Nephron (organoid): Measurements from ENCODE around the gene SPATA31A3.
"Not testable (repeated sequence)": the region's sequence is repeated elsewhere in the genome, so short reads cannot be mapped to it uniquely, and the experiment has no call there.

Experiments
- H3K27ac Mint-ChIP-seq, 3 experiments: 2 replicates each; pipeline ENCODE4 v1.8.0; 2020; ENCODE audit warnings: mixed read lengths in 3 of 3, mild to moderate bottlenecking in 2 of 3, moderate library complexity in 1 of 3
- H3K27me3 Mint-ChIP-seq: 2 replicates; pipeline ENCODE4 v1.8.0; 2021; ENCODE audit warnings: low read depth, mild to moderate bottlenecking, moderate library complexity, mixed read lengths
- H3K36me3 Mint-ChIP-seq: 2 replicates; pipeline ENCODE4 v1.8.0; 2020; ENCODE audit warnings: low read depth, mixed read lengths
- H3K4me1 Mint-ChIP-seq: 2 replicates; pipeline ENCODE4 v1.8.0; 2020; ENCODE audit warnings: mixed read lengths
- H3K4me3 Mint-ChIP-seq, 3 experiments: 2 replicates each; pipeline ENCODE4 v1.8.0; 2020; ENCODE audit warnings: mild to moderate bottlenecking in 3 of 3, mixed read lengths in 3 of 3, moderate library complexity in 2 of 3
- H3K9me3 Mint-ChIP-seq: 2 replicates; pipeline ENCODE4 v1.8.0; 2020; ENCODE audit warnings: mixed read lengths

SPATA31A3 gene

DNA sequence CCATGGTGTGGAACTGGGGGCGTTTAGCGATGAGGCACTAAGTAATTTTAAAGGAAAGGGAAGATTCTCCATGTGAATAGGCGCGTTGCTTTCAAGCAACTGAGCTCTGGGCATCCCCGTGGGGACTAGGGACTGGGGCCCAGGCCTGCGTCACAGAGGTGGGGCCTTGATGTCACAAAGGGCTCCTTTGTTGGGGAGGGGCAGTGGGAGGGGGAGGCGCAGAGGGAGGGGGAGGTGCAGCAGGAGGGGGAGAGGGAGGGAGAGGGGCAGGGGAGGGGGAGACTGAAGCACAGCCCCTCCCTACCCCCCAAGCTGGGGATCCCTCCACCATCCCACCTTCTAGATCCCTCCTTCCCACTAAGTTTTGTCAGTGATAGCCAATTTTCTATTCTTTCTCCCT lies at the start of gene SPATA31A3:
Gene SPATA31A3 (minus strand): TSS at position 101 of the 400 bp plus-strand sequence. CDS start 29 bp downstream, at position 72.
- H3K4me1 Mint-ChIP-seq, H3K9me3 Mint-ChIP-seq, H3K36me3 Mint-ChIP-seq, H3K4me3 Mint-ChIP-seq, H3K27me3 Mint-ChIP-seq, H3K27ac Mint-ChIP-seq: not testable (repeated sequence)

DNA sequence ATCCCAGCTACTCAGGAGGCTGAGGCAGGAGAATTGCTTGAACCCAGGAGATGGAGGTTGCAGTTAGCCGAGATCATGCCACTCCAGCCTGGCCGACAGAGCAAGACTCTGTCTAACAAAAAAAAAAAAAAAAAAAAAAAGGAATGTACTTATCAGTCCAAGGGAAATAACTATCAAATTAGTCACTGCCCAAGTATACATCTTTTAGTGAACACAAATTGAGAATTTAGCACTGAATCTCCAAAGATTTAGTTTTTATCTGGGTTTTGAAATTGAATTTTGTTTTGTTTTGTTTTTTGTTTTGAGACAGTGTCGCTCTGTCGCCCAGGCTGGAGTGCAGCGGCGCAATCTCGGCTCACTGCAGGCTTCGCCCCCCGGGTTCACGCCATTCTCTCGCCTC lies 39.8 kb downstream of the SPATA31A3 start:
- not testable (repeated sequence) for H3K9me3 Mint-ChIP-seq, H3K27me3 Mint-ChIP-seq, H3K36me3 Mint-ChIP-seq, H3K27ac Mint-ChIP-seq, H3K4me1 Mint-ChIP-seq, H3K4me3 Mint-ChIP-seq

DNA sequence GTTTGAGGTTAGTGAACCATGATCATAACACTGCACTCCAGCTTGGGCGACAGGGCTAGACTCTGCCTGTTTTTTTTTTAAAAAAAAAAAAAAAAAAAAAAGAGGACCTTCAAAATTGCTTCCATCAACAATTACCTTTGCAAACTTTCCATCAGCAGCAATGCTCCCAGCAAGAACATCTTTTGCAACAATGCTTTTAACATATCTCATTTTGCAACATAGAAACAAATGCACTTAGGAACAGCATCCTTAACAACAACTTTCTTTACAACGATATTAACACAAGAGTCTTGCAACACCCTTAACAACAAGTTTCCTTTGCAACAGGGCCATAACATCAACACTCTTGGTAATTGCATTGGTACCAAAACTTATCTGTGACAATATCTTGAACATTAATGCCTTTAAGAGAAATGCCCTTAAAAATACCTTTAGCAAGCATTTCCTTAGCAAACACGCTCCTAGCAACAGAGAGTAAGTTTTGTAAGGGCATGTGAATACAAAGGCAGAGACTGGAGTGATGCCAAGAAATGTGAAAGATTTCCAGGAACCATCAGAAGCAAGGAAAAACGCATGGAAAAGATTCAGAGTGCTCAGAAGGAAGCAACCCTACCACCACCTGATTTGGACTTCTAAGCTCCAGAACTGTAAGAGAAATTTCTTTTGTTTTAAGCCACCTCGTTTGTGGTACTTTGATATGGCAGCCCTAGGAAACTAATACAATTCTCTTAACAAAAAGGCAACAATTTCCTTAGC lies 49.8 kb downstream of the SPATA31A3 start:
- H3K27ac Mint-ChIP-seq, H3K4me1 Mint-ChIP-seq, H3K9me3 Mint-ChIP-seq, H3K4me3 Mint-ChIP-seq, H3K27me3 Mint-ChIP-seq, H3K36me3 Mint-ChIP-seq: not testable (repeated sequence)

DNA sequence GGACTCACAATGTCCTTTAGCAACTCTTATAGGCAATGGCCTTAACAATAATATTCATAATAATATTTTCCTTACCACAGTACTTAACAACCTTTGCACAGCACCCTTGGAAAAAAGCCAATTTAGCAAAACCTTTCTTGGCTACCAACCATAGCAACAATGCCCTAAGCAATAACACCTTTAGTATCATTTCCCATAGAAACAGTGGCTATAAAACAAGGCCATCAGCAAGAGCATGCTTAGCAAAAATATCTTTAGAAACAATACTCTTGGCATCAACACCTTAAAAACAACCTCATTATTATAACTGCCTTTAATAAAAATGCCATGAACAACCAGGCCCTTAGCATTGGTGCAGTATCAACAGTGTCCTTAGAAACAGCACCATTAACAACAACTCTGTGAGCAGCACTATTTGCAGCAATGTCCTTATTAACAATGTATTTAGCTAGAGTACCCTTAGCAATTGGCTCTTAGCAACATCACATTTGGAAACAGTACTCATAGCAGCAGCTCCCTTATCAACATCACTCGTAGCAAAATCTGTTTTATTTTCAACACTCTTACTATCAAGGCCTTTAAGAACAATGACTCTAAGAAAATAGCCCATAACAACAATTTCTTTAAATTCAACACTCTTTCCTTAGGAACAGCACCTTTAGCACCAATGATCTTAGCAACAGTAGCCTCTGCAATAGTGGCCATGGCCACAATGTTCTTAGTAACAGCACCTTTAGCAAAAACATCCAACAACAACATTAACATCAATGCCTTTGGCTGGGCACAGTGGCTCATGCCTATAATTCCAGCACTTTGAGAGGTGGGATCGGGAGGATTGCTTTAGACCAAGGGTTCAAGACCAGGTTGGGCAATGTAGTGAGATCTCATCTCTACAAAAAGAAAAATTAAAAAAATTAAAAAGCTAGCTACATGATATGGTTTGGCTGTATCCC lies 52.2 kb downstream of the SPATA31A3 start:
- H3K36me3 Mint-ChIP-seq, H3K27me3 Mint-ChIP-seq, H3K4me1 Mint-ChIP-seq, H3K27ac Mint-ChIP-seq, H3K4me3 Mint-ChIP-seq, H3K9me3 Mint-ChIP-seq: not testable (repeated sequence)

DNA sequence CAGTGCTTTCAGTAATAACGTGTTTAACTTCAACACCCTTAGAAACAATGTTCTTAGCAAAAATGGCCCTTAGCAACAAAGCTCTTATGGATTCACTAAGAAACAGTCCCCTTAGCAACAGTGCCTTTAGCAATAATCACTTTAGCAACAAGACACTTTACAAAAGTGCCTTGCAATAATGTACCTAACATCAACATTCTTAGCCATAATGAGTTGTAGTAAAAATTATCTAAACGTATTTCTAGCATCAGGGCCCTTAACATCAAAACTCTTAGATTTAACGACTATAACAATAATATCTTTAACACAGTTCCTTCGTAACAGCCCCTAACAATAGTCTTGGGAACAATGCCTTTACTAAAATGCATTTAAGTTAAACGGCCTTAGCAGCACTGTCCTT lies 54.0 kb downstream of the SPATA31A3 start:
- H3K27ac Mint-ChIP-seq, H3K4me1 Mint-ChIP-seq, H3K36me3 Mint-ChIP-seq, H3K4me3 Mint-ChIP-seq, H3K27me3 Mint-ChIP-seq, H3K9me3 Mint-ChIP-seq: not testable (repeated sequence)

DNA sequence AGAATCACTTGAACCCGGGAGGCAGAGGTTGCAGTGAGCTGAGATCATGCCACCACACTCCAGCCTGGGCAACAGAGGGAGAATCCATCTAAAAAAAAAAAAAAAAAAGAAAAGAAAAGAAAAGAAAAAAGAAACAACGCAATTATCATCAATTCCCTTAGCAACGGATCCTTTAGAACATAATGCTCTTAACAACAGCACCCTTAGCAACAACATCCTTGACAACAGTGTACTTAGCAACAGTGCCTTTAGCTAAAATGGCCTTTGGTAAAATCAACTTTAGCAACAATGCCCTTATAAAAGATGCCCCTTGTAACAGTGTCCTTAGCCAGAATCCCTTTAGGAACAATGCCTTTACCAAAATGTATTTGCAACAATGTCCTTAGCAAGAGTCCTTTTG lies 54.7 kb downstream of the SPATA31A3 start:
- not testable (repeated sequence) for H3K4me3 Mint-ChIP-seq, H3K27me3 Mint-ChIP-seq, H3K36me3 Mint-ChIP-seq, H3K9me3 Mint-ChIP-seq, H3K27ac Mint-ChIP-seq, H3K4me1 Mint-ChIP-seq
